Hindlimb muscle (tissue), 1 donor: Measurements from ENCODE around the gene CBX8. TPM values are rescaled to one million over a fixed set of nuclear protein-coding genes. Genes with fewer than 3 reads are reported as not detected.
"Not testable (repeated sequence)": the region's sequence is repeated elsewhere in the genome, so short reads cannot be mapped to it uniquely, and the experiment has no call there.

Experiments used
- DNase-seq: peaks from one replicate; pipeline ENCODE4 v3.0.0-alpha.2; 2013
- polyA plus RNA-seq: library from polyadenylated mRNA; unstranded; fragments of 120-200 nt; gene quantifications from one replicate; pipeline ENCODE4 v1.2.1, GENCODE V29; 2013; ENCODE audit not compliant: insufficient read length

The CBX8 gene
- polyA plus RNA-seq, 1 donor, result 4.7 TPM

DNA sequence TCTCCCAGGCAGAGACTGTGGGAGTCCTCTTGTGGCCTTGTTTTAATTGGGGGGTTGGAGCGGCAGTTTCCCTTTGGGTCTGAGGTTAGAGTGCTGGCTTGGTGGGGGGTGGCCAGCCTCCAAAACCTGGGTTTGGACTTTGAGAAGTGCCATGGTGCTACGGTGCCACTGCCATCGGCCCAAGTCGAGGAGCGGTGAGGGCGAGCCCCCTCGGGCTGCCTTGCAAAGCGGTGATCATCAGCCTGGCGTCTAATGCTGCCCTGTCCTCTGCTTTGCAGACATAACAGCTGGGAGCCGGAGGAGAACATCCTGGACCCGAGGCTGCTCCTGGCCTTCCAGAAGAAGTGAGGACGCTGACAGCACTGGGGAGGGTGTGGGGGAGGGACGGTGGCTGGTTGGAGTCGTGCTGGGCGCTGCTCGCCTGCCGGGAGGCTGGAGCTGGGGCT is 17.8 kb downstream of the CBX8 start:
- no peak for DNase-seq

GRCh38 chr17:79778504-79779083 is 18.3 kb downstream of the CBX8 start:
- DNase-seq, result no peak

DNA sequence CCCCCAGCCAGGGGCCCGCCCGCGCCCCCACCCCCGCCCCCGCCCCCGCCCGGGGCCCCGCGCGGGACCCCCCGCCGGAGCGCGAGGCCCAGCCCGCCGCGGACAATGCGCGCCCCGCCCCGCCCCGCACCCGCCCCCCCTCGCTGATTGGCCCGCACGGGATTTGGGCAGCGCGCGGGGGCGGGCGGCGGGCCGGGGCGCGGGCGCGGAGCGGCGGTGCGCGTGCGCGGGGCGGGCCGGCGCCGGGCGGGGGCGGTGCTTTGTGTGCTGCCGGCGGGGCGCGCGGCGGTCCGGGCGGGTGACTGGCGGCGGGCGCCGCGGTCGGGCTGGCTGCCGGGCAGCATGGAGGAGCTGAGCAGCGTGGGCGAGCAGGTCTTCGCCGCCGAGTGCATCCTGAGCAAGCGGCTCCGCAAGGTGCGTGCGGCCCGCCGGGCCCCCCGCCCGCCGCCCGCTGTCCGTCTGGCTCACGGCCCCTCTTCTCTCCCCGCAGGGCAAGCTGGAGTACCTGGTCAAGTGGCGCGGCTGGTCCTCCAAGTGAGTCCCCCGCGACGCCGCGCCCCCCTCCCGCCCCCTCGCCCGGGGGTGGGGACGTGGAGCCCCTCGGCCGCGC is 18.9 kb downstream of the CBX8 start, which contains the start of gene CBX2:
TSS of gene CBX2 (plus strand) at position 255 of the 610 bp plus-strand sequence. CDS start at position 343, 88 bp downstream.
- peak; percentile 76 for DNase-seq

DNA sequence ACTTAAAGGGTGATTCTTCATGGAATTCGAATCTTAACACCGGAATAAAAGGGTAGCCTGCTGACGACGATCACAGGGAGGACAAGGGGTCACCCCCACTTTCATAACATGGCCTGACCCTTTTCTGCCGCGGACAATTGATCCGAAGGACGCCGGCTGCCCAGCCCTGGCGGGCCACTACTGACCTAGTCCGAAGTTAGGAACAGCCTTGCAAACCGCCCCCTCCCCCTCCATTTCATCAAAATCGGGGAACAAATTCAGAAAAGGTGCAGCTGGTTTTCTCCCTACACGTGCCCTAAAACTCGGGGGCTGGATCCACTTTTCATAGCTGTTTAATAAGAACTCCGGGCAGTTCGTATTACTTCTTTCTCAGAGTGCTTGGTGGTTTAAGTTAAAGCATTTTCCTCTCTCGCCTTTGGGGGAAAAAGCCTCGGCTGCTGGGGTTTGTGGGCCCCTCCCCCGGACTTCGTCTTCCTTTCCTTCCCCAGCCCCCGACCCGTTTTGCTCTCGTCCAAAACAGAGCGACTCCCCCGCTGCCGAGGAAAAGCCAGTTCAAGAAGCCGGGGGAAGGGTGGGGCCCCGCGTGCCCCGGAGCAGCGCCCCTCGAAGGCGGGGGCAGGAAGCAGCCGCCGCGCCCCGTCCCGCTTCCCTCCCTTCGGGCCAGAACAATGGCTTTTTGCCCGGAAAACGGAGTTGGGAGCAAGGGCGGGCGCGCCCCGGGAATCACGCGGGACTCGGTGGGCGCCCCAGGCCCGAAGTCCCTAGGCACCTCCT is 19.6 kb downstream of the CBX8 start:
- no peak for DNase-seq

DNA sequence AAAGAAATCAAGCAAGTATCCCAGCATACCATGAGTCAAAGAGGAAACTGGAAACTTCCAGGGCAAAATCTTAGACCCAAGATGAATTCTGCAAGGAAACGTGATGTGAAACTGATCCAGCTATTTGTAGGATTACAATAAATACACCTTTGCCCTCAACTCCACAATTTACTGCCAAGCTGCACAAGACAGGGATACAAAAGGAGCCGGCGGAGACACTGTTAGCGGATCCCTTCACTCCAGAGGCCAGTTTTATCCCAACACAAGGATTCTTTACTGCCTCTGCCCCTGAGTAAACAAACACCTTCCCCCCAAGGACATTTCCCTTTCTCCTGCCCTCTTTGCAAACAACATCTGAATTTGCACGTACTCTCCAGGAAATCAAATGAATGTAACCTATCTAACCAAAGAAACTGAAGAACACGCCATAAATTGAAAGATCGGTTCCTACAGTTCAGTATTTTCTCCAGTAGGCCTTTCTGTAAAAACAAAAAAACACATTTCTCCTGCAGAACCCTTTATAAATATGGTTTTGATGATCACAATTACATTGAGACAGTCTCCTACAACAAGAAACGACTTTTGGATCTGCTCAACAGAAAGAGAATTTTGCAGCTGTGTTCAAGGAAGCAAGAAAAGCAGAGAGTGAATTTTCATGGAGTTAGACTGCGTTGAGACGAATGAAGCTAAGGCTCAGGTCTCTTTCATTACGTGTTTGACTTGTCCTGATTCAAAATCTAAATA is 20.3 kb downstream of the CBX8 start:
- no peak for DNase-seq

- no peak for DNase-seq
These were observed 21.2 kb downstream of the CBX8 start for GRCh38 chr17:79775632-79776031.

DNA sequence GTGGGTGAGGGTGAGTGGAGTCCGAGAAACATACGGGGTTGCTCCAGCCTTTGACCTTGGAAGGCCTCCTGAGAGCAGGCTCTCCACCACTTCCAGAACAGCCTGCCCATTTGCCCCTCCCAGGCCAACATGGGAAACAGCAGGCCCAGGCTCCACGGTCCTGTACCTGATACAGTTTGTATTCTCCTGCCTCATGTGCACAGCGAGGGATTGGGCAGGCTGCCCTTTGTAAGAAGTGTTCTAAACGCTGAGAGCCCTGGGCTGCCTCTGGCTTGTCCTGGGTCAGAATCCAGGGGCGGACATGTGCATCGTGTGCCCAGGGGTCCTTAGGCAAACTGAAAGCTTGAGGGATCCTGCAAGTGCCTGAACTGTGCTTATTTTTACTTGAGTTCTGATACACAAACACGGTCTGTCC is 22.3 kb downstream of the CBX8 start:
- DNase-seq, result no peak

GRCh38 chr17:79772726-79773125 is 24.2 kb downstream of the CBX8 start:
- DNase-seq, result not testable (repeated sequence)

GRCh38 chr17:79771276-79771675 is 25.6 kb downstream of the CBX8 start:
- DNase-seq, result no peak

- no peak for DNase-seq
These were observed 27.0 kb downstream of the CBX8 start for GRCh38 chr17:79769570-79770506.

- DNase-seq, result no peak
These were observed 31.2 kb downstream of the CBX8 start for GRCh38 chr17:79765708-79766107.

DNA sequence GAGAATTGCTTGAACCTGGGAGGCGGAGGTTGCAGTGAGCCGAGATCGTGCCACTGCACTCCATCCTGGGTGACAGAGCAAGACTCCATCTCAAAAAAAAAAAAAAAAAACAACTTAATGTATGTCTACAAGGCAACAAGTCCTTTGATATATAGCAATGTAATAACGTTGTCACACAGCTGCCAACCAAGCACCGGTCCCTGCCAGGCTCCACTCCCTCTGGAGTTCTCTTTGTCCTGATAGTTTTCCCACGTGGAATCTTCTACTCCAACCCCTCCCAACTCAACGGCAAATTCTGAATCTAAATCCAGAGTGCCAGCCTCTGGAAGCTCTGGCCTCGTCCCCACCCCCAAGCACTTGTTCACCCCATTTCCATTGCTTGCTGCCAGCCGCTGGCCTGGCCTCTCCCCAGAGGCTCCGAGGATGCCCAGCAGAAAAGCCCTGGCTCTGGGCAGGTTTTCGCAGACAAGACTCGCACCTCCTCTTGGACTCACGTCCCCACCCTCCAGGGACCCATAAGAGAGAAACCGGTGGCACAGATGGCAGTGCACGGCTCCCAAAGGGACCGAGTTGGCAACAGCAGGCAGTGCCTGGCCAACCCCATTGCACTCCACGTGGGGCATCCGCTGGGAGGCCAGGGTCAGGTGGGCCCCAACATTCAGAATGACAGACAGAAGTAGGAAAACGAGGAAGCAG is 34.8 kb downstream of the CBX8 start:
- no peak for DNase-seq

- DNase-seq, result no peak
These were observed 36.5 kb downstream of the CBX8 start for GRCh38 chr17:79760197-79760906.

DNA sequence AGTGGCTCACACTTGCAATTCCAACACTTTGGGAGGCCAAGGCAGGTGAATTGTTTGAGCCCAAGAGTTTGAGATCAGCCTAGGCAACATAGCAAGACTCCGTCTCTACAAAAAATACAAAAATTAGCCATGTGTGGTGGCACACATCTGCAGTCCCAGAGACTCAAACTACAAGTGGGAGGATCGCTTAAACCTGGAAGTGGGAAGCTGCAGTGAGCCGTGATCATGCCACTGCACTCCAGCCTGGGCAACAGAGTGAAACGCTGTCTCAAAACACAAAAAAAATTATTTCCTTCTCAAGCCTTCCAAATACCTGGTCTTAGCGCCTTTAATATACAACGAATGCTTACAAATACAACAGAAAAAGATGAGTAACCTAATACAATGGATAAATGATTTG is 38.6 kb downstream of the CBX8 start:
- DNase-seq, result no peak

GRCh38 chr17:79757140-79757745 is 39.6 kb downstream of the CBX8 start:
- DNase-seq, result no peak

- no peak for DNase-seq
These were observed 41.3 kb downstream of the CBX8 start for GRCh38 chr17:79755591-79755990.

- DNase-seq, result not testable (repeated sequence)
These were observed 42.0 kb downstream of the CBX8 start for GRCh38 chr17:79754903-79755302.

GRCh38 chr17:79754370-79754769 is 42.5 kb downstream of the CBX8 start:
- DNase-seq, result no peak

DNA sequence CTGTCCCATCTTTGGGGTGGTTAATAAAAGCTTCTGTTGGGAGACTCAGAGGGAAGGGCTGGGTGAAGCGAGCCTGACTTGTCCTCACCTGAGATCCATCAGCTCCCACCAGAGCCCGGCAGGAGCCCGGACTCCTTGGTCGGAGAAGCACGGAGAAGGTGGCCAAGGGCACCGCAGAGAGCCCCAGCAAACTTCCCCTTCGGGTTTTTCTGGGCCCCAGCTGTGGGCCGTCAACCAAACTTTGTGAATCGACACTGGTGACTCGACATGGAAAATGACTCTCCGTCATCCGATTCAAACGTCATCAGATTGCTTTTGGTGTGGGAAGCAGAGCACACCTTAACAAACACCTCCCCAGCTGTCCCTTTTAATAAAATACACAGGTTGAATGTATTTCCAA is 44.7 kb downstream of the CBX8 start:
- no peak for DNase-seq
